Endodermal cell (in vitro differentiated cells): ENCODE data around the gene KIF26B. TPM values are rescaled to one million over a fixed set of nuclear protein-coding genes. Genes with fewer than 3 reads are reported as not detected.

ENCODE experiments used
- DNase-seq: peaks from one replicate; pipeline ENCODE4 v3.0.0-alpha.2; 2017
- H3K27ac ChIP-seq: 2 replicates; pipeline ENCODE4 v1.5.1; 2013; ENCODE audit warnings: mild to moderate bottlenecking, low read depth, low read length, moderate library complexity
- H3K27me3 ChIP-seq: 2 replicates; pipeline ENCODE4 v1.6.1; 2013; ENCODE audit warnings: mild to moderate bottlenecking, low read length, moderate library complexity; ENCODE audit not compliant: insufficient read depth, control insufficient read depth, poor library complexity, severe bottlenecking
- H3K36me3 ChIP-seq: 2 replicates; pipeline ENCODE4 v1.7.0; 2013; ENCODE audit warnings: mild to moderate bottlenecking, low read length, moderate library complexity; ENCODE audit not compliant: control insufficient read depth, insufficient read depth
- H3K4me1 ChIP-seq: one replicate; pipeline ENCODE4 v1.7.0; 2013; ENCODE audit warnings: low read length; ENCODE audit not compliant: control insufficient read depth, insufficient read depth
- H3K4me3 ChIP-seq: 2 replicates; pipeline ENCODE4 v1.5.1; 2013; ENCODE audit warnings: mild to moderate bottlenecking, low read length, moderate library complexity
- H3K9ac ChIP-seq: 2 replicates; pipeline ENCODE4 v1.6.1; 2013; ENCODE audit warnings: mild to moderate bottlenecking, low read length, moderate library complexity; ENCODE audit not compliant: poor library complexity, severe bottlenecking; ENCODE audit errors: extremely low read depth
- H3K9me3 ChIP-seq: 2 replicates; pipeline ENCODE4 v1.6.1; 2013; ENCODE audit warnings: mild to moderate bottlenecking, low read length, moderate library complexity; ENCODE audit not compliant: control insufficient read depth
- H3K27ac Mint-ChIP-seq: 2 replicates; pipeline ENCODE4 v1.8.0; 2020; ENCODE audit warnings: mixed read lengths
- H3K27me3 Mint-ChIP-seq: 2 replicates; pipeline ENCODE4 v1.8.0; 2021; ENCODE audit warnings: mild to moderate bottlenecking, mixed read lengths; ENCODE audit not compliant: insufficient read depth
- H3K36me3 Mint-ChIP-seq: 2 replicates; pipeline ENCODE4 v1.8.0; 2020; ENCODE audit warnings: low read depth, mixed read lengths
- H3K4me1 Mint-ChIP-seq: 2 replicates; pipeline ENCODE4 v1.8.0; 2020; ENCODE audit warnings: mixed read lengths
- H3K4me3 Mint-ChIP-seq: 2 replicates; pipeline ENCODE4 v1.8.0; 2020; ENCODE audit warnings: mild to moderate bottlenecking, moderate library complexity, mixed read lengths
- H3K9me3 Mint-ChIP-seq: 2 replicates; pipeline ENCODE4 v1.8.0; 2020; ENCODE audit warnings: mild to moderate bottlenecking, mixed read lengths
- WGBS, 2 experiments: methylation state at CpG; one replicate each; pipeline versions ENCODE4 v1.1.5 to v1.1.7; 2013; ENCODE audit warnings: missing lambda C conversion rate in 2 of 2, mixed read lengths in 1 of 2; ENCODE audit not compliant: insufficient coverage in 1 of 2, insufficient read length in 1 of 2; 5-methylcytosine and 5-hydroxymethylcytosine counted together
- total RNA-seq, 2 donors: library from RNA; stranded (reverse); fragmentation: NEBNext Ultra II Directional in 1 of 2; extraction: Animal tissue kit (Norgen Biotek cat#: 25700) in 1 of 2; gene quantifications; 2 replicates in 1 of 2; 3 replicates in 1 of 2; pipeline ENCODE4 v1.2.1, GENCODE V29; 2021
- TF ChIP-seq, protein P1 (sequence below): fragments of 200-600 bp; sonication (generic); conservative IDR thresholded peaks from 2 replicates; pipeline ENCODE4 v1.5.0; 2021; ENCODE audit warnings: antibody characterized with exemption, mild to moderate bottlenecking

Gene KIF26B
- total RNA-seq, 2 donors from 2014 or later: 12.3 to 21.0 TPM

DNA sequence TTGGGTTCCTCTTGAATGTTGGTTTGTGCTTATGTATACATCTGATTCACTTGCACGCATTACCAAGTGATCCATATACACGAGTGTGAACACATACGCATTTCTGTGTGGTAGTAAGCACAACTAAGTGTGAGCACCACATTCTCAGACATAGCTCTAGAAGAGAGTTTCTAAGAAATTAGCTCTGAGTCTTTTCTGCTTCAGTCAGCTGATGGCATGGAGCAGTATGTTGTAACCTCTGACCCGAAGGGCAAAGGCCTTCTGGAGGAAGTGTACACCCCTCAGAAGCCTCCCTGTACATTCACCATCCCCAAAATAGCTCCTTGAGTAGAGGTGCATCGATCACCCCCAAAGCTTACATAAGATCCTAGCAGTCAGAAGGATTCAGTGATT is 183.7 kb downstream of the KIF26B start:
- Mint-ChIP-seq H3K36me3 (peaks cover 6% of the 10 kb centered on the region), H3K4me3 (no peak overlapping the region), H3K9me3 (no peaks in the 10 kb centered on the region), H3K27me3 (peaks cover 11% of the 10 kb centered on the region), H3K27ac (no peak overlapping the region), H3K4me1 (peaks cover 18% of the 10 kb centered on the region)
- Histone ChIP-seq H3K27ac (no peak overlapping the region), H3K9ac (no peak overlapping the region), H3K4me1 (peaks cover 9% of the 10 kb centered on the region), H3K4me3 (peak overlapping the region; percentile 10), H3K27me3 (no peaks in the 10 kb centered on the region), H3K36me3 (no peaks in the 10 kb centered on the region), H3K9me3 (no peaks in the 10 kb centered on the region)
- TF ChIP-seq, protein P1, sequence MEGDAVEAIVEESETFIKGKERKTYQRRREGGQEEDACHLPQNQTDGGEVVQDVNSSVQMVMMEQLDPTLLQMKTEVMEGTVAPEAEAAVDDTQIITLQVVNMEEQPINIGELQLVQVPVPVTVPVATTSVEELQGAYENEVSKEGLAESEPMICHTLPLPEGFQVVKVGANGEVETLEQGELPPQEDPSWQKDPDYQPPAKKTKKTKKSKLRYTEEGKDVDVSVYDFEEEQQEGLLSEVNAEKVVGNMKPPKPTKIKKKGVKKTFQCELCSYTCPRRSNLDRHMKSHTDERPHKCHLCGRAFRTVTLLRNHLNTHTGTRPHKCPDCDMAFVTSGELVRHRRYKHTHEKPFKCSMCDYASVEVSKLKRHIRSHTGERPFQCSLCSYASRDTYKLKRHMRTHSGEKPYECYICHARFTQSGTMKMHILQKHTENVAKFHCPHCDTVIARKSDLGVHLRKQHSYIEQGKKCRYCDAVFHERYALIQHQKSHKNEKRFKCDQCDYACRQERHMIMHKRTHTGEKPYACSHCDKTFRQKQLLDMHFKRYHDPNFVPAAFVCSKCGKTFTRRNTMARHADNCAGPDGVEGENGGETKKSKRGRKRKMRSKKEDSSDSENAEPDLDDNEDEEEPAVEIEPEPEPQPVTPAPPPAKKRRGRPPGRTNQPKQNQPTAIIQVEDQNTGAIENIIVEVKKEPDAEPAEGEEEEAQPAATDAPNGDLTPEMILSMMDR: no peak
- WGBS, 2 experiments: 95 to 96% methylated on average over 4 to 5 of the region's 5 CpGs
- no peak for DNase-seq

DNA sequence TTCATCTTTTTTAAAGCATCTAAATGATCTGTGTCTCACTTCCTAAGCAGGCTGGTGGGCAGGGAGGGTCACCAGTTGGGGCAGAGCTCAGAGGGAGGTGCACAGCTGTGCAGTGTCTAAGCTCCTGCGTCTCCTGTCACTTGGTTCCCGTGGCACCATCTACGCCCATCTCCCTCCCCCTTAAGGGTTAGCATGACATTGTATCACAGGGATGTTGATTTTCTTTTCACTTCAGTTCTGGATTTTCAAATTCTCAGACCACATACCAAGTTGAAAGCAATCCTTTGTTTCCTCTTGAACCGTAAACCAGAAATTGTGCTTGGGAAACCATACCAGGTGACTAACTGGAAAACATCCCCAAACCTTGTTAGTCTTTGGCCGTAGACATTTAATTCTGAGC is 187.0 kb downstream of the KIF26B start:
- Histone ChIP-seq H3K9ac (no peak overlapping the region), H3K36me3 (no peaks in the 10 kb centered on the region), H3K9me3 (no peaks in the 10 kb centered on the region), H3K4me1 (peaks cover 9% of the 10 kb centered on the region), H3K27ac (no peak overlapping the region), H3K4me3 (no peak overlapping the region), H3K27me3 (no peaks in the 10 kb centered on the region)
- H3K4me3 Mint-ChIP-seq: no peak overlapping the region
- TF ChIP-seq, protein P1: no peak
- WGBS, 2 experiments: 97 to 100% methylated on average over 3 to 5 of the region's 5 CpGs
- no peak for DNase-seq
- no peak overlapping the region for H3K27ac Mint-ChIP-seq
- H3K36me3 Mint-ChIP-seq: peaks cover 13% of the 10 kb centered on the region
- peaks cover 22% of the 10 kb centered on the region for H3K4me1 Mint-ChIP-seq
- peaks cover 1% of the 10 kb centered on the region for H3K9me3 Mint-ChIP-seq
- H3K27me3 Mint-ChIP-seq: peaks cover 3% of the 10 kb centered on the region

DNA sequence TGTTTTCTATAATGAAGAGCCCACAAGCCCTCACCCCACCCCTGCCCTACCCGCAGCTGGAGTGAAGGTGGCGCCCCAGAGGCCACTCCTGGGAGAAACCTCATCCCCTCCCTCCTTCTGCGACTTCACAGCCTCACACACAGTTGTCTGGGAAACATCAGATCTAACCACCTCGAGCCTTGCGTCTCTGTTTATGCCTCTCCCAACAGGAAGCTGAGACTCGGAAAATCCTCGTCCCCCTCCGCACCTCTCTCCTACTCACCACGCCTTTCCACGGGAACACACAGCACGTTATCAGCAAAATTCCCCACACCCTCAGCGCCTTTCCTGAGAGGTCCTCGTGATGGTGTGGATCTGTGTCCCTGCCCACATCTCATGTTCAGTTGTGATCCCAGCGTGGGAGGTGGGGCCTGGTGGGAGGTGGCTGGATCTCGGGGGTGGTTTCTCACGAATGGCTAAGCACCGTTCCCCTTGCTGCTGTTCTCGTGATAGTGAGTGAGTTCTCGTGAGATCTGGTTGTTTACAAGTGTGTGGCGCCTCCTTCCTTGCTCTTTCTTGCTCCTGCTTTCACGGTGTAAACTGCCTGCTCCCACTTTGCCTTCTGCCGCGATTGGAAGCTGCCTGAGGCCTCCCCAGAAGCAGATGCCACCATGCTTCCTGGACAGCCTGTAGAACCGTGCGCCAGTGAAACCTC is 190.6 kb downstream of the KIF26B start:
- Mint-ChIP-seq H3K36me3 (peaks cover 13% of the 10 kb centered on the region), H3K4me3 (peak overlapping the region; percentile 37), H3K27me3 (peaks cover 7% of the 10 kb centered on the region), H3K9me3 (peaks cover 1% of the 10 kb centered on the region), H3K4me1 (peaks cover 13% of the 10 kb centered on the region), H3K27ac (peak overlapping the region; percentile 57)
- Histone ChIP-seq H3K36me3 (no peaks in the 10 kb centered on the region), H3K9me3 (peaks cover 9% of the 10 kb centered on the region), H3K9ac (no peak overlapping the region), H3K27me3 (no peaks in the 10 kb centered on the region), H3K4me3 (no peak overlapping the region), H3K27ac (no peak overlapping the region), H3K4me1 (no peaks in the 10 kb centered on the region)
- peak; percentile 90 for DNase-seq
- TF ChIP-seq, protein P1: peak; percentile 71
- 84 to 91% methylated on average over 14 to 25 of the region's 25 CpGs for WGBS, 2 experiments
